HepG2 (cell line): Measurements from ENCODE around the gene MSI2. TPM values are rescaled to one million over a fixed set of nuclear protein-coding genes. Genes with fewer than 3 reads are reported as not detected.

Experiments
- ATAC-seq: fragments of 200-7000 bp; cut with Tn5 transposase; 3 replicates; pipeline ENCODE4 v1.9.1; 2020; ENCODE audit warnings: mild to moderate bottlenecking, moderate library complexity
- BruUV-seq: library from RNA; stranded (reverse); fragments of 400-500 nt; replicated peaks from 2 replicates; lab custom pipeline; 2021; lab: Mats Ljungman, UMichigan
- CTCF ChIA-PET: fragments of 300-600 bp; formaldehyde crosslinking; extraction: SDS; loops from one replicate; lab custom pipeline; 2021; ENCODE audit warnings: low total read pairs, inconsistent platforms, low intra/inter-chr PET ratio; lab: Yijun Ruan, JAX
- POLR2A ChIA-PET: fragments of 350-600 bp; sonication (Branson Sonifier 250); formaldehyde crosslinking; loops from one replicate; lab custom pipeline; 2020; ENCODE audit warnings: antibody characterized with exemption, inconsistent platforms; lab: Yijun Ruan, JAX
- DNase-seq: peaks from one replicate; pipeline ENCODE4 v3.0.0-alpha.2; 2015; ENCODE audit warnings: low spot score
- FAIRE-seq: peaks from 3 replicates; lab custom pipeline; 2011; peaks lifted over from hg19 to GRCh38; lab: Jason Lieb, UNC
- H2AFZ ChIP-seq: one replicate; pipeline ENCODE4 v1.6.1; 2011; ENCODE audit warnings: low read length, inconsistent platforms
- H3K27ac ChIP-seq: fragments of 300-600 bp; 3 replicates; pipeline ENCODE4 v1.8.0; 2011; ENCODE audit warnings: mixed run types, mild to moderate bottlenecking, mixed read lengths, low read length, inconsistent platforms; ENCODE audit not compliant: insufficient read depth; ENCODE audit errors: extremely low read length
- H3K27me3 ChIP-seq, 2 experiments: fragments of 200-600 bp in 1 of 2; 2 replicates in 1 of 2; 3 replicates in 1 of 2; pipeline versions ENCODE4 v1.6.0 to v1.8.0; 2011; ENCODE audit warnings: low read length in 2 of 2, mild to moderate bottlenecking in 2 of 2, moderate library complexity in 2 of 2, inconsistent platforms in 1 of 2; ENCODE audit not compliant: insufficient read depth in 2 of 2, control insufficient read depth in 1 of 2
- H3K36me3 ChIP-seq, 2 experiments: fragments of 200-600 bp in 1 of 2; replicated peaks in 1 of 2; 2 replicates in 1 of 2; 3 replicates in 1 of 2; pipeline versions ENCODE4 v1.5.1 to v1.8.0; 2011; ENCODE audit warnings: low read length in 2 of 2, inconsistent platforms in 1 of 2; ENCODE audit not compliant: insufficient read depth in 2 of 2, control insufficient read depth in 1 of 2
- H3K4me1 ChIP-seq: 2 replicates; pipeline ENCODE4 v1.5.1; 2012; ENCODE audit warnings: low read length, inconsistent platforms; ENCODE audit not compliant: insufficient read depth
- H3K4me2 ChIP-seq: 2 replicates; pipeline ENCODE4 v1.6.0; 2011; ENCODE audit warnings: low read depth, low read length, inconsistent platforms
- H3K4me3 ChIP-seq, 3 experiments: fragments of 200-600 bp in 1 of 3; sonication (generic), shearing (Covaris generic) in 1 of 3; replicated peaks in 1 of 3; 2 replicates each; pipeline ENCODE4 v1.5.1; 2011 to 2016; ENCODE audit warnings: low read length in 3 of 3, inconsistent platforms in 2 of 3, low read depth in 2 of 3, mild to moderate bottlenecking in 2 of 3, control low read depth in 1 of 3, mixed read lengths in 1 of 3; ENCODE audit not compliant: insufficient read depth in 1 of 3
- H3K79me2 ChIP-seq: one replicate; pipeline ENCODE4 v1.6.1; 2011; ENCODE audit warnings: low read length, inconsistent platforms; ENCODE audit not compliant: insufficient read depth
- H3K9ac ChIP-seq: 2 replicates; pipeline ENCODE4 v1.6.0; 2011; ENCODE audit warnings: mild to moderate bottlenecking, low read depth, low read length, inconsistent platforms; ENCODE audit not compliant: insufficient read depth
- H3K9me3 ChIP-seq: 2 replicates; pipeline ENCODE4 v1.5.1; 2012; ENCODE audit warnings: mild to moderate bottlenecking, low read length
- H4K20me1 ChIP-seq: 2 replicates; pipeline ENCODE4 v1.6.0; 2011; ENCODE audit warnings: inconsistent platforms, mild to moderate bottlenecking, low read length, moderate library complexity; ENCODE audit not compliant: insufficient read depth
- FOXA1 ChIP-seq, 2 experiments: fragments of 450-650 bp in 1 of 2; sonication (generic) in 1 of 2; formaldehyde crosslinking in 1 of 2; IDR thresholded peaks; 2 replicates each; pipeline versions ENCODE4 v1.4.0 to v1.6.1; 2016 to 2020; ENCODE audit warnings: missing genetic modification reagents in 1 of 2
- MXI1 ChIP-seq: IDR thresholded peaks from 3 replicates; pipeline ENCODE4 v1.6.1; 2012; ENCODE audit warnings: low read depth, low read length, inconsistent platforms, borderline replicate concordance
- NCOR1 ChIP-seq: fragments of 200-600 bp; sonication (generic); IDR thresholded peaks from 2 replicates; pipeline ENCODE4 v1.7.0; 2017; ENCODE audit warnings: antibody characterized with exemption, low read length, borderline replicate concordance
- SIX4 ChIP-seq: sonication (generic); formaldehyde crosslinking; IDR thresholded peaks from 2 replicates; pipeline ENCODE4 v1.4.0; 2020; ENCODE audit warnings: missing genetic modification reagents
- TFDP1 ChIP-seq: IDR thresholded peaks from 2 replicates; pipeline ENCODE4 v1.6.1; 2016; ENCODE audit warnings: missing compliant biosample characterization, missing genetic modification reagents, borderline replicate concordance
- YEATS4 ChIP-seq: sonication (generic); formaldehyde crosslinking; IDR thresholded peaks from 2 replicates; pipeline ENCODE4 v1.4.0; 2020; ENCODE audit warnings: missing genetic modification reagents, borderline replicate concordance
- WGBS: methylation state at CpG from one replicate; pipeline ENCODE4 v1.1.6; 2017; ENCODE audit warnings: low lambda C conversion rate; 5-methylcytosine and 5-hydroxymethylcytosine counted together
- in situ Hi-C: cut with HindIII; loops from 2 replicates; pipeline ENCODE4 v1.10.0; 2017; ENCODE audit warnings: low pct_unique_long_range_greater_than_20kb; ENCODE audit not compliant: extremely low pct_ligation_motif_present
- intact Hi-C: fragments of 100-400 bp; cut with micrococcal nuclease; formaldehyde crosslinking; loops from one replicate; pipeline ENCODE4 v1.10.0; 2022; ENCODE audit not compliant: unreplicated experiment
- polyA plus RNA-seq, 8 experiments: library from polyadenylated mRNA; depleted of rRNA in 3 of 8; stranded (reverse) in 7 of 8; unstranded in 1 of 8; fragments of >200 nt; fragmentation: Illumina TruSeq in 4 of 8; extraction: Trizol in 4 of 8; gene quantifications; 2 replicates each; pipeline versions ENCODE4 v1.2.1 to v1.2.3, GENCODE V29; 2011 to 2016; ENCODE audit warnings: low read depth in 4 of 8, missing spikeins in 1 of 8, mixed read lengths in 1 of 8; ENCODE audit not compliant: insufficient read depth in 1 of 8
- total RNA-seq, 5 experiments: library from RNA; depleted of rRNA; stranded (reverse); fragments of >200 nt; fragmentation: Illumina TruSeq; extraction: Trizol; gene quantifications; 2 replicates each; pipeline ENCODE4 v1.2.3, GENCODE V29; 2016; ENCODE audit warnings: low read depth in 1 of 5
- TF ChIP-seq, protein P1 (sequence below): sonication (generic); formaldehyde crosslinking; IDR thresholded peaks from 2 replicates; pipeline ENCODE4 v1.5.1; 2020; ENCODE audit warnings: mild to moderate bottlenecking, missing genetic modification reagents, moderate library complexity
- TF ChIP-seq, protein P2 (sequence below): sonication (generic); formaldehyde crosslinking; conservative IDR thresholded peaks from 2 replicates; pipeline ENCODE4 v1.8.0; 2022; ENCODE audit warnings: mild to moderate bottlenecking, moderate library complexity, missing genetic modification reagents
- TF ChIP-seq, protein P3 (sequence below): sonication (generic); formaldehyde crosslinking; IDR thresholded peaks from 2 replicates; pipeline ENCODE4 v1.4.0; 2020; ENCODE audit warnings: missing genetic modification reagents

The MSI2 gene
- total and polyA plus RNA-seq, 2 of the 13 experiments (the other 11 are each of a cell fraction or from before 2014, with no cell fraction given) = 77.5 to 78.4 TPM

- TF ChIP-seq, protein P1, sequence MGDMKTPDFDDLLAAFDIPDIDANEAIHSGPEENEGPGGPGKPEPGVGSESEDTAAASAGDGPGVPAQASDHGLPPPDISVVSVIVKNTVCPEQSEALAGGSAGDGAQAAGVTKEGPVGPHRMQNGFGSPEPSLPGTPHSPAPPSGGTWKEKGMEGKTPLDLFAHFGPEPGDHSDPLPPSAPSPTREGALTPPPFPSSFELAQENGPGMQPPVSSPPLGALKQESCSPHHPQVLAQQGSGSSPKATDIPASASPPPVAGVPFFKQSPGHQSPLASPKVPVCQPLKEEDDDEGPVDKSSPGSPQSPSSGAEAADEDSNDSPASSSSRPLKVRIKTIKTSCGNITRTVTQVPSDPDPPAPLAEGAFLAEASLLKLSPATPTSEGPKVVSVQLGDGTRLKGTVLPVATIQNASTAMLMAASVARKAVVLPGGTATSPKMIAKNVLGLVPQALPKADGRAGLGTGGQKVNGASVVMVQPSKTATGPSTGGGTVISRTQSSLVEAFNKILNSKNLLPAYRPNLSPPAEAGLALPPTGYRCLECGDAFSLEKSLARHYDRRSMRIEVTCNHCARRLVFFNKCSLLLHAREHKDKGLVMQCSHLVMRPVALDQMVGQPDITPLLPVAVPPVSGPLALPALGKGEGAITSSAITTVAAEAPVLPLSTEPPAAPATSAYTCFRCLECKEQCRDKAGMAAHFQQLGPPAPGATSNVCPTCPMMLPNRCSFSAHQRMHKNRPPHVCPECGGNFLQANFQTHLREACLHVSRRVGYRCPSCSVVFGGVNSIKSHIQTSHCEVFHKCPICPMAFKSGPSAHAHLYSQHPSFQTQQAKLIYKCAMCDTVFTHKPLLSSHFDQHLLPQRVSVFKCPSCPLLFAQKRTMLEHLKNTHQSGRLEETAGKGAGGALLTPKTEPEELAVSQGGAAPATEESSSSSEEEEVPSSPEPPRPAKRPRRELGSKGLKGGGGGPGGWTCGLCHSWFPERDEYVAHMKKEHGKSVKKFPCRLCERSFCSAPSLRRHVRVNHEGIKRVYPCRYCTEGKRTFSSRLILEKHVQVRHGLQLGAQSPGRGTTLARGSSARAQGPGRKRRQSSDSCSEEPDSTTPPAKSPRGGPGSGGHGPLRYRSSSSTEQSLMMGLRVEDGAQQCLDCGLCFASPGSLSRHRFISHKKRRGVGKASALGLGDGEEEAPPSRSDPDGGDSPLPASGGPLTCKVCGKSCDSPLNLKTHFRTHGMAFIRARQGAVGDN (CRISPR knock-in tag) = peak; percentile 61
These were observed 267.8 kb downstream of the MSI2 start (continued) for GRCh38 chr17:57523926-57524632.

- H3K9me3 ChIP-seq = no peaks in the 10 kb centered on the region
- H3K4me2 ChIP-seq = no peak overlapping the region
- peaks cover 89% of the 10 kb centered on the region for H3K4me1 ChIP-seq
- H2AFZ ChIP-seq = no peak overlapping the region
- H4K20me1 ChIP-seq = no peaks in the 10 kb centered on the region
- peak overlapping the region; percentile 2 for H3K27ac ChIP-seq
- WGBS = 68% methylated on average over 4 of the region's 4 CpGs
- no peak for FAIRE-seq
- intact Hi-C loops = no loop called here
- POLR2A ChIA-PET = interaction anchor here (0.9 to 5.2 kb wide), 4 partner anchors 7 to 37 kb away, joined by 3 to 25 read pairs (median 6); no protein-coding TSS in a partner anchor
- DNase-seq = peak; percentile 35
- no TSS peak for BruUV-seq
- in situ Hi-C loops = loop anchor here (5.0 kb wide), 1 partner anchor 37 kb away; no protein-coding TSS in a partner anchor
- no peaks in the 10 kb centered on the region for H3K27me3 ChIP-seq
- no peak overlapping the region for H3K9ac ChIP-seq
- H3K4me3 ChIP-seq = no peak overlapping the region
- peak; percentile 43 for ATAC-seq
- CTCF ChIA-PET = no interaction called here
- peaks cover 17% of the 10 kb centered on the region for H3K79me2 ChIP-seq
- peaks cover 1 to 4% of the 10 kb centered on the region in 2 experiments; a peak in 4 of 5 replicates for H3K36me3 ChIP-seq
- TF ChIP-seq FOXA1 (IDR thresholded peaks at IDR 0.05) (no peak), FOXA1 (CRISPR knock-in tag; IDR thresholded peaks at IDR 0.05) (peak; percentile 52; the same call in 1 of the 2 replicates), MXI1 (no peak), NCOR1 (no peak), SIX4 (CRISPR knock-in tag) (0 out of 2 replicates have a peak, but pooled peaks have one; percentile 16), TFDP1 (CRISPR knock-in tag) (no peak), YEATS4 (CRISPR knock-in tag) (no peak)
- TF ChIP-seq, protein P2, sequence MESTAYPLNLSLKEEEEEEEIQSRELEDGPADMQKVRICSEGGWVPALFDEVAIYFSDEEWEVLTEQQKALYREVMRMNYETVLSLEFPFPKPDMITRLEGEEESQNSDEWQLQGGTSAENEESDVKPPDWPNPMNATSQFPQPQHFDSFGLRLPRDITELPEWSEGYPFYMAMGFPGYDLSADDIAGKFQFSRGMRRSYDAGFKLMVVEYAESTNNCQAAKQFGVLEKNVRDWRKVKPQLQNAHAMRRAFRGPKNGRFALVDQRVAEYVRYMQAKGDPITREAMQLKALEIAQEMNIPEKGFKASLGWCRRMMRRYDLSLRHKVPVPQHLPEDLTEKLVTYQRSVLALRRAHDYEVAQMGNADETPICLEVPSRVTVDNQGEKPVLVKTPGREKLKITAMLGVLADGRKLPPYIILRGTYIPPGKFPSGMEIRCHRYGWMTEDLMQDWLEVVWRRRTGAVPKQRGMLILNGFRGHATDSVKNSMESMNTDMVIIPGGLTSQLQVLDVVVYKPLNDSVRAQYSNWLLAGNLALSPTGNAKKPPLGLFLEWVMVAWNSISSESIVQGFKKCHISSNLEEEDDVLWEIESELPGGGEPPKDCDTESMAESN (CRISPR knock-in tag) = no peak
- TF ChIP-seq, protein P3, sequence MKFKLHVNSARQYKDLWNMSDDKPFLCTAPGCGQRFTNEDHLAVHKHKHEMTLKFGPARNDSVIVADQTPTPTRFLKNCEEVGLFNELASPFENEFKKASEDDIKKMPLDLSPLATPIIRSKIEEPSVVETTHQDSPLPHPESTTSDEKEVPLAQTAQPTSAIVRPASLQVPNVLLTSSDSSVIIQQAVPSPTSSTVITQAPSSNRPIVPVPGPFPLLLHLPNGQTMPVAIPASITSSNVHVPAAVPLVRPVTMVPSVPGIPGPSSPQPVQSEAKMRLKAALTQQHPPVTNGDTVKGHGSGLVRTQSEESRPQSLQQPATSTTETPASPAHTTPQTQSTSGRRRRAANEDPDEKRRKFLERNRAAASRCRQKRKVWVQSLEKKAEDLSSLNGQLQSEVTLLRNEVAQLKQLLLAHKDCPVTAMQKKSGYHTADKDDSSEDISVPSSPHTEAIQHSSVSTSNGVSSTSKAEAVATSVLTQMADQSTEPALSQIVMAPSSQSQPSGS = no peak
These were observed 268.7 kb downstream of the MSI2 start for GRCh38 chr17:57524839-57525568.
